HCT116 (cell line): ENCODE measurements around the gene MAPK1. TPM values are rescaled to one million over a fixed set of nuclear protein-coding genes. Genes with fewer than 3 reads are reported as not detected.

Experiments used
- ATAC-seq: fragments of 200-7000 bp; cut with Tn5 transposase; 2 replicates; pipeline ENCODE4 v1.9.1; 2020; ENCODE audit warnings: mild to moderate bottlenecking, moderate library complexity
- BruUV-seq: library from RNA; stranded (reverse); fragments of 400-500 nt; replicated peaks from 2 replicates; lab custom pipeline; 2021; lab: Mats Ljungman, UMichigan
- CTCF ChIA-PET: fragments of 300-600 bp; sonication (Branson Sonifier 250); formaldehyde crosslinking; loops from one replicate; lab custom pipeline; 2021; ENCODE audit warnings: antibody characterized with exemption; lab: Charles Lee
- POLR2A ChIA-PET: fragments of 300-600, 350-600 bp; sonication (Branson Sonifier 250); formaldehyde crosslinking; loops from one replicate; lab custom pipeline; 2021; ENCODE audit warnings: antibody characterized with exemption; lab: Charles Lee
- RAD21 ChIA-PET, 2 experiments: fragments of 300-600 bp; sonication (Branson Sonifier 250); formaldehyde crosslinking; loops; one replicate each; lab custom pipeline; 2023; ENCODE audit warnings: low total read pairs in 2 of 2; ENCODE audit not compliant: uncharacterized antibody in 2 of 2, unreplicated experiment in 2 of 2, low non-redundant PET in 1 of 2; lab: Charles Lee
- DNase-seq: peaks from one replicate; pipeline ENCODE4 v3.0.0-alpha.2; 2010; ENCODE audit warnings: low read depth, low spot score
- H2AFZ ChIP-seq: fragments of 200-600 bp; shearing (Covaris generic), sonication (generic); 2 replicates; pipeline ENCODE4 v1.6.1; 2017; ENCODE audit warnings: low read depth, mixed run types, mixed read lengths, antibody characterized with exemption, low read length; ENCODE audit not compliant: poor library complexity, severe bottlenecking
- H3K27ac ChIP-seq: 2 replicates; pipeline ENCODE4 v1.5.1; 2012; ENCODE audit warnings: low read depth, low read length
- H3K27me3 ChIP-seq: fragments of 200-600 bp; sonication (generic); 2 replicates; pipeline ENCODE4 v1.6.1; 2016; ENCODE audit warnings: mixed run types, low read length, mixed read lengths; ENCODE audit not compliant: insufficient read depth
- H3K36me3 ChIP-seq, 2 experiments: fragments of 200-500 bp in 1 of 2; fragments of 200-600 bp in 1 of 2; sonication (Bioruptor generic) in 1 of 2; sonication (generic) in 1 of 2; 2 replicates each; pipeline versions ENCODE4 v1.5.1 to v1.6.1; 2014 to 2016; ENCODE audit warnings: low read length in 2 of 2, inconsistent platforms in 1 of 2, mixed read lengths in 1 of 2, mixed run types in 1 of 2; ENCODE audit not compliant: insufficient read depth in 2 of 2, control insufficient read depth in 1 of 2
- H3K4me1 ChIP-seq, 2 experiments: fragments of 200-600 bp in 1 of 2; sonication (generic) in 1 of 2; 2 replicates each; pipeline versions ENCODE4 v1.5.1 to v1.6.1; 2012 to 2017; ENCODE audit warnings: low read length in 2 of 2, inconsistent platforms in 1 of 2, mild to moderate bottlenecking in 1 of 2, mixed read lengths in 1 of 2, mixed run types in 1 of 2, moderate library complexity in 1 of 2; ENCODE audit not compliant: insufficient read depth in 2 of 2, control insufficient read depth in 1 of 2
- H3K4me2 ChIP-seq: fragments of 200-600 bp; sonication (generic); 2 replicates; pipeline ENCODE4 v1.6.1; 2017; ENCODE audit warnings: mixed run types, low read length, mixed read lengths
- H3K4me3 ChIP-seq, 2 experiments: fragments of 200-600 bp in 1 of 2; sonication (generic) in 1 of 2; replicated peaks in 1 of 2; 2 replicates each; pipeline ENCODE4 v1.5.1; 2011 to 2016; ENCODE audit warnings: low read length in 2 of 2, control low read depth in 1 of 2, low read depth in 1 of 2, mild to moderate bottlenecking in 1 of 2, mixed read lengths in 1 of 2, mixed run types in 1 of 2
- H3K79me2 ChIP-seq: fragments of 200-600 bp; sonication (generic); 2 replicates; pipeline ENCODE4 v1.6.1; 2017; ENCODE audit warnings: mild to moderate bottlenecking, mixed run types, low read length, moderate library complexity, mixed read lengths; ENCODE audit not compliant: insufficient read depth
- H3K9ac ChIP-seq: fragments of 200-600 bp; sonication (generic); 2 replicates; pipeline ENCODE4 v1.6.1; 2016; ENCODE audit warnings: low read length, mixed read lengths
- H3K9me2 ChIP-seq: fragments of 200-600 bp; sonication (generic), shearing (Covaris generic); 2 replicates; pipeline ENCODE4 v1.6.1; 2017; ENCODE audit warnings: mixed run types, mild to moderate bottlenecking, moderate library complexity; ENCODE audit not compliant: insufficient read depth
- H3K9me3 ChIP-seq, 2 experiments: fragments of 200-500 bp in 1 of 2; fragments of 200-600 bp in 1 of 2; sonication (Bioruptor generic) in 1 of 2; sonication (generic) in 1 of 2; 2 replicates each; pipeline ENCODE4 v1.6.1; 2014 to 2017; ENCODE audit warnings: low read length in 2 of 2, mixed read lengths in 2 of 2, inconsistent platforms in 1 of 2, low read depth in 1 of 2, mild to moderate bottlenecking in 1 of 2, mixed run types in 1 of 2, moderate library complexity in 1 of 2; ENCODE audit not compliant: control insufficient read depth in 1 of 2, insufficient read depth in 1 of 2
- H4K20me1 ChIP-seq: fragments of 200-600 bp; sonication (generic), shearing (Covaris generic); 2 replicates; pipeline ENCODE4 v1.6.1; 2017; ENCODE audit warnings: mixed run types, mild to moderate bottlenecking, moderate library complexity; ENCODE audit not compliant: insufficient read depth
- ATF3 ChIP-seq: IDR thresholded peaks from 2 replicates; pipeline ENCODE4 v1.6.1; 2012
- CEBPB ChIP-seq: IDR thresholded peaks from 2 replicates; pipeline ENCODE4 v1.6.1; 2012; ENCODE audit warnings: low read depth
- CTCF ChIP-seq, 3 experiments: fragments of 200-600 bp in 1 of 3; sonication (generic) in 1 of 3; IDR thresholded peaks in 2 of 3; conservative IDR thresholded peaks in 1 of 3; 2 replicates each; pipeline ENCODE4 v1.5.1; 2012 to 2017; ENCODE audit warnings: low read depth in 2 of 3, low read length in 2 of 3, antibody characterized with exemption in 1 of 3, borderline replicate concordance in 1 of 3, control low read depth in 1 of 3, mild to moderate bottlenecking in 1 of 3, mixed read lengths in 1 of 3, mixed run types in 1 of 3, moderate library complexity in 1 of 3; ENCODE audit not compliant: insufficient read depth in 1 of 3
- EGR1 ChIP-seq: IDR thresholded peaks from 2 replicates; pipeline ENCODE4 v1.6.1; 2012; ENCODE audit warnings: low read depth
- ELF1 ChIP-seq: IDR thresholded peaks from 2 replicates; pipeline ENCODE4 v1.6.1; 2012; ENCODE audit warnings: low read depth, borderline replicate concordance
- EZH2phosphoT487 ChIP-seq: fragments of 200-600 bp; IDR thresholded peaks from 2 replicates; pipeline ENCODE4 v1.6.1; 2018; ENCODE audit warnings: antibody characterized with exemption, borderline replicate concordance
- FOSL1 ChIP-seq: IDR thresholded peaks from 2 replicates; pipeline ENCODE4 v1.6.1; 2012; ENCODE audit warnings: low read depth
- JUND ChIP-seq: IDR thresholded peaks from 2 replicates; pipeline ENCODE4 v1.6.1; 2012
- POLR2A ChIP-seq: IDR thresholded peaks from 2 replicates; pipeline ENCODE4 v1.7.0; 2011; ENCODE audit warnings: borderline replicate concordance; ENCODE audit not compliant: insufficient read depth, insufficient read length; ENCODE audit errors: extremely low read depth
- SIN3A ChIP-seq: IDR thresholded peaks from 2 replicates; pipeline ENCODE4 v1.6.1; 2012; ENCODE audit warnings: low read depth
- SP1 ChIP-seq: IDR thresholded peaks from 2 replicates; pipeline ENCODE4 v1.6.1; 2012; ENCODE audit warnings: low read depth
- SRF ChIP-seq: IDR thresholded peaks from 2 replicates; pipeline ENCODE4 v1.6.1; 2012; ENCODE audit warnings: low read depth
- TCF7L2 ChIP-seq: IDR thresholded peaks from 2 replicates; pipeline ENCODE4 v1.7.0; 2011; ENCODE audit warnings: borderline replicate concordance, inconsistent platforms; ENCODE audit not compliant: insufficient read depth, insufficient read length; ENCODE audit errors: extremely low read depth
- ZFX ChIP-seq: fragments of 450-650 bp; IDR thresholded peaks from 2 replicates; pipeline ENCODE4 v1.6.1; 2017
- intact Hi-C: fragments of 100-400 bp; cut with micrococcal nuclease; formaldehyde crosslinking; loops from 2 replicates; pipeline ENCODE4 v1.10.0; 2022
- total RNA-seq: library from RNA; stranded (reverse); gene quantifications from one replicate; pipeline ENCODE4 v1.2.1, GENCODE V29; 2021; ENCODE audit not compliant: unreplicated experiment

Gene MAPK1
- total RNA-seq, 1 experiment from 2014 or later: 137 TPM

GRCh38 chr22:21835378-21835777 lies 32.1 kb downstream of the MAPK1 start:
- CTCF ChIA-PET: no interaction called here
- Histone ChIP-seq H3K9me3 (no peaks in the 10 kb centered on the region), H3K9me2 (no peaks in the 10 kb centered on the region), H3K4me3 (no peak overlapping the region), H2AFZ (no peak overlapping the region), H3K9ac (no peak overlapping the region), H3K27me3 (no peaks in the 10 kb centered on the region), H3K27ac (no peak overlapping the region), H4K20me1 (peaks cover 22% of the 10 kb centered on the region), H3K4me1 (peaks cover 28 to 40% of the 10 kb centered on the region in 2 experiments), H3K79me2 (peaks cover 93% of the 10 kb centered on the region), H3K4me2 (no peak overlapping the region), H3K36me3 (peaks cover 0 to 3% of the 10 kb centered on the region in 2 experiments; a peak in 1 of 4 replicates)
- ATAC-seq (no peak), DNase-seq (no peak)
- RAD21 ChIA-PET: no interaction called here
- POLR2A ChIA-PET: interaction anchor here (0.8 kb wide), 1 partner anchor 10 kb away, joined by 3 read pairs; no protein-coding TSS in a partner anchor
- intact Hi-C loops: no loop called here
- no TSS peak for BruUV-seq
- no peak for TF ChIP-seq JUND
- no peak for TF ChIP-seq EGR1
- TF ChIP-seq SP1: no peak
- no peak for TF ChIP-seq TCF7L2
- TF ChIP-seq ATF3: no peak
- TF ChIP-seq CEBPB: no peak

GRCh38 chr22:21834869-21835268 lies 32.6 kb downstream of the MAPK1 start:
- DNase-seq (no peak), ATAC-seq (no peak)
- Histone ChIP-seq H3K9me2 (no peaks in the 10 kb centered on the region), H3K4me3 (no peak overlapping the region), H3K79me2 (peaks cover 93% of the 10 kb centered on the region), H3K27me3 (no peaks in the 10 kb centered on the region), H4K20me1 (peaks cover 17% of the 10 kb centered on the region), H3K27ac (no peak overlapping the region), H3K9me3 (no peaks in the 10 kb centered on the region), H2AFZ (no peak overlapping the region), H3K36me3 (peaks cover 0 to 3% of the 10 kb centered on the region in 2 experiments; a peak in 1 of 4 replicates), H3K4me2 (no peak overlapping the region), H3K9ac (no peak overlapping the region), H3K4me1 (peaks cover 28 to 36% of the 10 kb centered on the region in 2 experiments)
- ChIA-PET RAD21 (no interaction called here), POLR2A (interaction anchor here (0.8 kb wide), 1 partner anchor 10 kb away, joined by 3 read pairs; no protein-coding TSS in a partner anchor), CTCF (no interaction called here)
- intact Hi-C loops: no loop called here
- TF ChIP-seq EZH2phosphoT487 (no peak), EGR1 (no peak), POLR2A (no peak), ATF3 (no peak), SIN3A (no peak), ELF1 (no peak), CTCF (IDR thresholded peaks at IDR 0.05 in 2 of 3, conservative IDR thresholded peaks at IDR 0.05 in 1 of 3; ENCODE audit: borderline replicate concordance in 1 of 3, insufficient read depth in 1 of 3, low read depth in 2 of 3, low read length in 2 of 3) (no peak), ZFX (no peak), FOSL1 (no peak), SRF (no peak)
- BruUV-seq: no TSS peak
